ENCODE measurements around the gene SLC39A2.
"Not testable (repeated sequence)": the region's sequence is repeated elsewhere in the genome, so short reads cannot be mapped to it uniquely, and the experiment has no call there.

The SLC39A2 gene

GRCh38 chr14:21026274-21026987, 27.3 kb downstream of the SLC39A2 start:
- no peak for DNase-seq

- DNase-seq = no peak
Measured at GRCh38 chr14:21026988-21027315, 27.9 kb downstream of the SLC39A2 start.

GRCh38 chr14:21029917-21030316, 30.8 kb downstream of the SLC39A2 start, which contains the start of gene TPPP2:
TSS of gene TPPP2 (plus strand) at chr14:21030217. CDS start at chr14:21030582, 365 bp downstream.
- DNase-seq = no peak

GRCh38 chr14:21030531-21030930, 31.4 kb downstream of the SLC39A2 start:
- DNase-seq = no peak

GRCh38 chr14:21032326-21033132, 33.4 kb downstream of the SLC39A2 start:
- DNase-seq = no peak

GRCh38 chr14:21033133-21033698, 34.1 kb downstream of the SLC39A2 start:
- no peak for DNase-seq

GRCh38 chr14:21034707-21035106, 35.6 kb downstream of the SLC39A2 start, which contains the start of gene RNASE13:
TSS of gene RNASE13 (minus strand) at chr14:21034807. CDS start at chr14:21034288, 519 bp downstream.
- DNase-seq = no peak

- no peak for DNase-seq
Measured at GRCh38 chr14:21036751-21037150, 37.7 kb downstream of the SLC39A2 start.

GRCh38 chr14:21037156-21037555, 38.1 kb downstream of the SLC39A2 start:
- no peak for DNase-seq

- DNase-seq = no peak
Measured at GRCh38 chr14:21038441-21039422, 39.6 kb downstream of the SLC39A2 start.

- DNase-seq = no peak
Measured at GRCh38 chr14:21039585-21040369, 40.7 kb downstream of the SLC39A2 start.

GRCh38 chr14:21040370-21040925, 41.4 kb downstream of the SLC39A2 start:
- DNase-seq = no peak

- not testable (repeated sequence) for DNase-seq
Measured at GRCh38 chr14:21040941-21041340, 41.8 kb downstream of the SLC39A2 start.

- no peak for DNase-seq
Measured at GRCh38 chr14:21041676-21042433, 42.8 kb downstream of the SLC39A2 start, which contains the start of gene RNASE7. TSS of gene RNASE7 (plus strand) at chr14:21042362. CDS start at chr14:21042993, 631 bp downstream.

GRCh38 chr14:21042918-21043317, 43.8 kb downstream of the SLC39A2 start:
- no peak for DNase-seq

- no peak for DNase-seq
Measured at GRCh38 chr14:21043387-21043973, 44.4 kb downstream of the SLC39A2 start.

GRCh38 chr14:21043974-21044618, 45.0 kb downstream of the SLC39A2 start:
- no peak for DNase-seq

- DNase-seq = no peak
Measured at GRCh38 chr14:21047378-21047781, 48.3 kb downstream of the SLC39A2 start.

- DNase-seq = no peak
Measured at GRCh38 chr14:21048638-21049037, 49.5 kb downstream of the SLC39A2 start.

All from NCI-H187 (cell line).